Erythroblast (primary cell): ENCODE results near the gene LMNB1.

Source experiments
- GATA1 ChIP-seq: IDR thresholded peaks from 2 replicates; pipeline ENCODE4 v1.6.1; 2011; ENCODE audit warnings: low read depth, mild to moderate bottlenecking, control low read depth, low read length, moderate library complexity
- POLR2A ChIP-seq: IDR thresholded peaks from 2 replicates; pipeline ENCODE4 v1.6.1; 2011; ENCODE audit warnings: mild to moderate bottlenecking, low read length

- TF ChIP-seq POLR2A (no peak), GATA1 (no peak)
Measured at GRCh38 chr5:126818736-126819135, 41.8 kb downstream of the LMNB1 start.
